Activated CD8-positive, alpha-beta T cell treated with anti-CD3 and anti-CD28 coated beads, Interleukin-2, amount 10 ng/mL, durations not matched to agents 7 days and 5 days (primary cell): Measurements from ENCODE around the gene PCP4L1. TPM values are rescaled to one million over a fixed set of nuclear protein-coding genes. Genes with fewer than 3 reads are reported as not detected.
"Not testable (repeated sequence)": the region's sequence is repeated elsewhere in the genome, so short reads cannot be mapped to it uniquely, and the experiment has no call there.

Experiments used
- ATAC-seq: fragments of 150-1000 bp; cut with Tn5 transposase; one replicate; pipeline ENCODE4 v1.10.0; 2021; ENCODE audit warnings: moderate library complexity
- CTCF ChIA-PET: fragments of 350-600 bp; sonication (Branson Sonifier 250); formaldehyde crosslinking; loops from one replicate; lab custom pipeline; 2021; ENCODE audit warnings: antibody characterized with exemption; lab: Charles Lee
- POLR2A ChIA-PET: fragments of 350-600 bp; sonication (Branson Sonifier 250); formaldehyde crosslinking; loops from one replicate; lab custom pipeline; 2021; ENCODE audit warnings: antibody characterized with exemption; lab: Charles Lee
- DNase-seq: peaks from one replicate; pipeline ENCODE4 v3.0.0-alpha.2; 2020
- H3K27ac Mint-ChIP-seq: one replicate; pipeline ENCODE4 v1.8.0; 2021; ENCODE audit warnings: mild to moderate bottlenecking, mixed read lengths
- H3K27me3 Mint-ChIP-seq: one replicate; pipeline ENCODE4 v1.8.0; 2021; ENCODE audit warnings: low read depth, mixed read lengths
- H3K36me3 Mint-ChIP-seq: one replicate; pipeline ENCODE4 v1.8.0; 2021; ENCODE audit warnings: low read depth, mixed read lengths
- H3K4me1 Mint-ChIP-seq: one replicate; pipeline ENCODE4 v1.8.0; 2021; ENCODE audit warnings: low read depth, mixed read lengths
- H3K4me3 Mint-ChIP-seq: one replicate; pipeline ENCODE4 v1.8.0; 2021; ENCODE audit warnings: mild to moderate bottlenecking, mixed read lengths
- H3K9me3 Mint-ChIP-seq: one replicate; pipeline ENCODE4 v1.8.0; 2022; ENCODE audit warnings: mixed read lengths; ENCODE audit not compliant: insufficient read depth
- total RNA-seq, 2 experiments: library from RNA; stranded (reverse); gene quantifications; one replicate each; pipeline ENCODE4 v1.2.3, GENCODE V29; 2021

Gene PCP4L1
- total RNA-seq, 2 experiments from 2014 or later: 0.34 to 0.40 TPM

DNA sequence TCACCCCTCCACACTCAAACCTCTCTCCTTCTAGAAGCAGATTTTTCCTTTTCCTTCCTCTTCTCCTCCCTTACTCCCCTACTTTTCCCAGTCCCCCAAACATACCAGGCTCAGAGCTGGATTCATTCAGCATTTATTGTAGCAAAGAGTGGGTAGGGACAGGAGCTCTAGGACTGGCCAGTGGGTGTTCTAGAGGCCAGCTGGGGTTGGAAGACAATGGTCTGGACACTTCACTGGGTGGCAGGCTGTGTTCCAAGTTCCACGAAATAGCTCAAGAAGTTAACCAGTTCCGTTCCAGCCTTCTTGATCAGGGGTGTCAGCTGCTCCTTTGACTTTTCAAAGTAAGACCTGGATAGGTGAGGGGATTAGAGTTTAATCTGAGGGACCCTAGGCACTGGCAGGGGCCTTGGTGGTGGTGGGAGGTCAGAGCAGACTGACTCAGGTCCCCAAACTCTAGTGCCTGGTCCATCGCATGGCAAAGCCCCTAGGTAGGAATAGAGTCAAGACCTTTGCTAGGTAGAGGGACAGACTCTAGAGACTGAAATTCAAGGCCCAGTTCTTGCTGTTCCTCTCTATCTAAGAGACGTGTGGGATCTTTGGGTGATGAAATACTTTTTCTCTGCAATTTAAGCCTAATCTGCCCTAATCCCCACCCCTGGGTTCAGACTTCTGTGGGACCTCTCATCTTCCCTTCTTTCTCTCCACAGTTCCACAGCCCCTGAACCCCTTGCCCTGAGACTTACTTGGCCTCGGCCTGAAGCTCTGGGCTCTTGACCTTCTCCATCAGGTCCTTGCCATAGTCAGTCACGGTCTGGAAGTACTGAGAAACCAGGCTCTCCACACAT, 36.1 kb upstream of the PCP4L1 start:
- H3K4me1 Mint-ChIP-seq: peaks cover 48% of the 10 kb centered on the region
- ChIA-PET CTCF (interaction anchor here (1.5 to 17.9 kb wide), 5 partner anchors 17 to 160 kb away, joined by 3 to 331 read pairs (median 6); partner anchors contain the start of genes ADAMTS4, NDUFS2 and PPOX), POLR2A (interaction anchor here (0.5 to 2.5 kb wide), 2 partner anchors 20 to 82 kb away, joined by 3 to 15 read pairs; partner anchors contain the start of gene NDUFS2)
- no peak for DNase-seq
- ATAC-seq: no peak
- H3K36me3 Mint-ChIP-seq: no peaks in the 10 kb centered on the region
- H3K4me3 Mint-ChIP-seq: no peak overlapping the region
- no peaks in the 10 kb centered on the region for H3K9me3 Mint-ChIP-seq
- H3K27me3 Mint-ChIP-seq: no peaks in the 10 kb centered on the region
- peak overlapping the region; percentile 50 for H3K27ac Mint-ChIP-seq

DNA sequence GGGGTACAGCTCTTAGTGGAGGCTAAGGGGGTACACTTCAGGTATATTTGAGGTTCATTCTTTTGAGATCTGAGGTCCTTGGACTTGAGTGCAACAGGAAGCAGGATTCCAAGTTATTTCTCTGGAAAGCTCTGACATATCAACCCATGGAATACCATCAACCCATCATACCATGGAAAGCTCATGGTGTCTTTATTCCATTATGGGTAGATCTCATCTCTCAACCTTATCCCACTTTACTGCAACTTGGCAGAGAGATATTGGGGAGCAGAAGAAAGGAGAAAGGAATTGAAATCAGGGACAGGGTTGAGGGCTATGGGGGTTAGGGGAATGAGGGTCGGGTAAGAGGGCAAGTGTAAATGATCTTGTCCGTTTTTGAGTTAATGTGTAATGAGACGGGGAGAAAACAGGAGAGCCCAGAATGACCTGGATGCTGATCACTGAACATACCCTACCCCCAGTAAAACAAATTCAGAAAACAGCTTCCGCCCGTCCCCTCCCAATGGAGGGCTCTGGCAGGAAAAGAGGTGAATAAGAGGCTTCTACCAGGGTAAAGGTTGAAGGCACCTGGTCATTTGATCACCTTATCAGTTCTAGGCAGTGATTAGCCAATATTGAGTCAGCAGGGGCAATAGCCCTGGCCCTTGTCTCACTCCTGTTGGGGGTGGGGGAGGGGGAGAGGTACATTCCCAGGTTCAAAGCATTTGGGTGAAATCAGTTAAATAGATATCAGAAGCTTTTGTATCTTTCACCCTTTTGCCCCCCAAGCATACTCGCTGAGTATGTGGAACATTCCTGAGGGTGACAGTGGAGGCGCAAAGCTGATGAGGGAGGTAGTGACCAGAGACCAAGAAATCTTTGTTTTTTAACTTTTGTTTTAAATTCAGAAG, 34.5 kb upstream of the PCP4L1 start:
- Mint-ChIP-seq H3K27ac (no peak overlapping the region), H3K36me3 (peaks cover 16% of the 10 kb centered on the region)
- POLR2A ChIA-PET: interaction anchor here (1.0 to 2.5 kb wide), 3 partner anchors 18 to 58 kb away, joined by 3 to 15 read pairs (median 13); partner anchors contain the start of genes NDUFS2 and PPOX

GRCh38 chr1:161224695-161225087, 33.9 kb upstream of the PCP4L1 start:
- POLR2A ChIA-PET: interaction anchor here (1.0 to 2.4 kb wide), 3 partner anchors 19 to 59 kb away, joined by 3 to 31 read pairs (median 13); partner anchors contain the start of genes NDUFS2 and PPOX
- CTCF ChIA-PET: interaction anchor here (1.4 to 17.9 kb wide), 10 partner anchors 9 to 158 kb away, joined by 4 to 331 read pairs (median 18); partner anchors contain the start of genes ADAMTS4, CFAP126, FCER1G and NDUFS2
- Mint-ChIP-seq H3K4me1 (peaks cover 42% of the 10 kb centered on the region), H3K36me3 (peaks cover 20% of the 10 kb centered on the region)
- H3K9me3 Mint-ChIP-seq, H3K27ac Mint-ChIP-seq, H3K27me3 Mint-ChIP-seq, ATAC-seq, H3K4me3 Mint-ChIP-seq, DNase-seq: not testable (repeated sequence)

More for the DNA sequence above, 34.5 kb upstream of the PCP4L1 start:
- Mint-ChIP-seq H3K4me1 (peaks cover 42% of the 10 kb centered on the region), H3K9me3 (no peaks in the 10 kb centered on the region), H3K27me3 (no peaks in the 10 kb centered on the region), H3K4me3 (no peak overlapping the region)
- CTCF ChIA-PET: interaction anchor here (1.1 to 17.9 kb wide), 6 partner anchors 19 to 158 kb away, joined by 3 to 331 read pairs (median 14); partner anchors contain the start of genes ADAMTS4, NDUFS2 and PPOX
- ATAC-seq (no peak), DNase-seq (no peak)

- DNase-seq: no peak
- ATAC-seq: peak; percentile 6
- Mint-ChIP-seq H3K36me3 (peaks cover 22% of the 10 kb centered on the region), H3K27me3 (no peaks in the 10 kb centered on the region), H3K4me1 (peaks cover 42% of the 10 kb centered on the region), H3K9me3 (no peaks in the 10 kb centered on the region), H3K4me3 (peak overlapping the region; percentile 95), H3K27ac (peak overlapping the region; percentile 99)
- ChIA-PET POLR2A (interaction anchor here (0.6 to 2.4 kb wide), 15 partner anchors 9 to 166 kb away, joined by 3 to 31 read pairs (median 4); partner anchors contain the start of genes B4GALT3, FCER1G, NDUFS2 and PPOX), CTCF (interaction anchor here (0.6 to 17.9 kb wide), 43 partner anchors 9 to 513 kb away, joined by 3 to 331 read pairs (median 5); partner anchors contain the start of genes ADAMTS4, CFAP126, FCER1G and NDUFS2)
Observed at GRCh38 chr1:161225178-161225533, 33.4 kb upstream of the PCP4L1 start.

- Mint-ChIP-seq H3K36me3 (peaks cover 26% of the 10 kb centered on the region), H3K9me3 (no peaks in the 10 kb centered on the region), H3K27ac (peak within 1 kb of the TSS; percentile 99), H3K27me3 (no peaks in the 10 kb centered on the region), H3K4me3 (peak within 1 kb of the TSS; percentile 95), H3K4me1 (peaks cover 43% of the 10 kb centered on the region)
- ChIA-PET CTCF (interaction anchor here (0.6 to 17.9 kb wide), 48 partner anchors 10 to 512 kb away, joined by 3 to 331 read pairs (median 5); partner anchors contain the start of genes ADAMTS4, CFAP126, FCER1G and NDUFS2), POLR2A (interaction anchor here (0.6 to 2.4 kb wide), 17 partner anchors 9 to 181 kb away, joined by 3 to 31 read pairs (median 3); partner anchors contain the start of genes B4GALT3, FCER1G, NDUFS2 and PPOX)
- ATAC-seq (peak; percentile 98), DNase-seq (peak; percentile 96)
Observed at GRCh38 chr1:161225534-161226319, 32.8 kb upstream of the PCP4L1 start, which contains the start of gene TOMM40L. TSS of gene TOMM40L (plus strand) at chr1:161226060. CDS start at chr1:161226490, 430 bp downstream.

GRCh38 chr1:161226320-161226711, 32.2 kb upstream of the PCP4L1 start:
- POLR2A ChIA-PET: interaction anchor here (0.7 to 2.4 kb wide), 9 partner anchors 11 to 182 kb away, joined by 3 to 31 read pairs (median 4); partner anchors contain the start of genes FCER1G, NDUFS2, PPOX and SDHC

DNA sequence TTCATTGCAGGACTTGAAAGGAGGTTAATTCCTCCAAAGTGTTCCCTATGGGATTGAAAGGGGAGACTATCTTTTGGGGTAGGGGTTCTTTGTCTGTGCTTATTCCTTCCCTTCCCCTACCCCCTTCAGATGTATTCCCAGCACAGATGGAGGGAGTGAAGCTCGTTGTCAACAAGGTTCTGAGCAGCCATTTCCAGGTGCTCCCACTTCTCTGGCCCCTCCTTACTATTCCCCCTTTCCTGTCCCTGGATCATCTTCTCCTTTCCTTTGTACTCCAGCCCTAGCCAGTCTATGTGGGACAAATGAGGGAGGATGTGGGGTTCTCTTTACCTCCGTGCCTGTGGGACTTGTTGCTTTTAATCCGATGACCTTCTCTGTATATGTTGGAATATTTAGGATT, 31.8 kb upstream of the PCP4L1 start:
- CTCF ChIA-PET: interaction anchor here (0.6 to 17.9 kb wide), 26 partner anchors 11 to 515 kb away, joined by 3 to 331 read pairs (median 10); partner anchors contain the start of genes ADAMTS4, CFAP126, FCER1G and NDUFS2
- H3K4me1 Mint-ChIP-seq: peaks cover 49% of the 10 kb centered on the region
- no peak for ATAC-seq

More at GRCh38 chr1:161226320-161226711, 32.2 kb upstream of the PCP4L1 start:
- Mint-ChIP-seq H3K27ac (peak overlapping the region; percentile 99), H3K4me3 (peak overlapping the region; percentile 95), H3K27me3 (no peaks in the 10 kb centered on the region), H3K9me3 (no peaks in the 10 kb centered on the region), H3K4me1 (peaks cover 47% of the 10 kb centered on the region), H3K36me3 (peaks cover 30% of the 10 kb centered on the region)
- ATAC-seq (no peak), DNase-seq (no peak)
- CTCF ChIA-PET: interaction anchor here (0.6 to 17.9 kb wide), 44 partner anchors 9 to 515 kb away, joined by 3 to 331 read pairs (median 6); partner anchors contain the start of genes ADAMTS4, CFAP126, FCER1G and NDUFS2

DNA sequence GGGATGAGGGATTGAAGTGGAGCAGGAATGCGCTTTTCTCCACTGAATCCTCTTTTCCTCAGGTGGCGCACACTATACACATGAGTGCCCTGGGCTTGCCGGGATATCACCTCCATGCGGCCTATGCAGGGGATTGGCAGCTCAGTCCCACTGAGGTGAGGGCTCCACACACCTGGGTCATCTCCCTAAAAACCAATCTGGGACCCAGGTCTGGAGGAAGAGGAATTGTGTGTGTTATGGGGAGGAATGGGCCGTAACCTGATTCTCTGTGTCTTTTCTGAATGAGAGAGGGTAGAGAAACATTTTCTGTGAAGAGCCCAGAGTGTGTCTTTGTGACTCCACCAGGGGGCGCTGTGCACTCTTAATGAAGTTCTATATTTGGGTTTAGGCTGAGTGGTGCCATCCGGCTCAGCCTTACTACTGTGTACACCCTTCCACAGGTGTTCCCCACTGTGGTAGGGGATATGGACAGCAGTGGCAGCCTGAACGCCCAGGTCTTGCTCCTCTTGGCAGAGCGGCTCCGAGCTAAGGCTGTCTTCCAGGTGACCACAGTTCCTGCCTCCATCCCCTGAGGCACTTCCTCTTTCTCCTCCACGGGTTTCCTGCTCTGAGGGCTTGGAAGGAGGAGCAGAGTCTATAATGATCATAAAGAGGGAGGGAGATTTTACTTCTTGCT, 31.2 kb upstream of the PCP4L1 start:
- POLR2A ChIA-PET: interaction anchor here (0.6 to 2.4 kb wide), 4 partner anchors 25 to 95 kb away, joined by 3 to 31 read pairs (median 7); partner anchors contain the start of gene NDUFS2
- CTCF ChIA-PET: interaction anchor here (0.7 to 17.9 kb wide), 27 partner anchors 11 to 514 kb away, joined by 3 to 331 read pairs (median 12); partner anchors contain the start of genes ADAMTS4, CFAP126, FCER1G and NDUFS2

More for the DNA sequence above, 31.8 kb upstream of the PCP4L1 start:
- Mint-ChIP-seq H3K9me3 (no peaks in the 10 kb centered on the region), H3K27ac (peak overlapping the region; percentile 99), H3K4me3 (peak overlapping the region; percentile 95), H3K27me3 (no peaks in the 10 kb centered on the region), H3K36me3 (peaks cover 30% of the 10 kb centered on the region)
- no peak for DNase-seq
- POLR2A ChIA-PET: interaction anchor here (0.6 to 2.4 kb wide), 5 partner anchors 22 to 94 kb away, joined by 3 to 31 read pairs (median 3); partner anchors contain the start of gene NDUFS2

GRCh38 chr1:161228032-161228431, 30.5 kb upstream of the PCP4L1 start:
- Mint-ChIP-seq H3K4me3 (peak overlapping the region; percentile 95), H3K27me3 (no peaks in the 10 kb centered on the region)
- POLR2A ChIA-PET: no interaction called here

More for the DNA sequence above, 31.2 kb upstream of the PCP4L1 start:
- peak overlapping the region; percentile 95 for H3K4me3 Mint-ChIP-seq
- no peaks in the 10 kb centered on the region for H3K9me3 Mint-ChIP-seq
- no peaks in the 10 kb centered on the region for H3K27me3 Mint-ChIP-seq
- H3K36me3 Mint-ChIP-seq: peaks cover 30% of the 10 kb centered on the region
- ATAC-seq (peak; percentile 50), DNase-seq (peak; percentile 95)
- peaks cover 45% of the 10 kb centered on the region for H3K4me1 Mint-ChIP-seq
- peak overlapping the region; percentile 99 for H3K27ac Mint-ChIP-seq

More at GRCh38 chr1:161228032-161228431, 30.5 kb upstream of the PCP4L1 start:
- DNase-seq: no peak
- no peaks in the 10 kb centered on the region for H3K9me3 Mint-ChIP-seq
- peaks cover 45% of the 10 kb centered on the region for H3K4me1 Mint-ChIP-seq
- peaks cover 30% of the 10 kb centered on the region for H3K36me3 Mint-ChIP-seq
- no peak for ATAC-seq
- CTCF ChIA-PET: interaction anchor here (1.1 to 17.9 kb wide), 15 partner anchors 9 to 161 kb away, joined by 3 to 331 read pairs (median 6); partner anchors contain the start of genes ADAMTS4, CFAP126, NDUFS2 and PPOX
- H3K27ac Mint-ChIP-seq: peak overlapping the region; percentile 99
